ENCODE data around the gene TENM3.

Gene TENM3

DNA sequence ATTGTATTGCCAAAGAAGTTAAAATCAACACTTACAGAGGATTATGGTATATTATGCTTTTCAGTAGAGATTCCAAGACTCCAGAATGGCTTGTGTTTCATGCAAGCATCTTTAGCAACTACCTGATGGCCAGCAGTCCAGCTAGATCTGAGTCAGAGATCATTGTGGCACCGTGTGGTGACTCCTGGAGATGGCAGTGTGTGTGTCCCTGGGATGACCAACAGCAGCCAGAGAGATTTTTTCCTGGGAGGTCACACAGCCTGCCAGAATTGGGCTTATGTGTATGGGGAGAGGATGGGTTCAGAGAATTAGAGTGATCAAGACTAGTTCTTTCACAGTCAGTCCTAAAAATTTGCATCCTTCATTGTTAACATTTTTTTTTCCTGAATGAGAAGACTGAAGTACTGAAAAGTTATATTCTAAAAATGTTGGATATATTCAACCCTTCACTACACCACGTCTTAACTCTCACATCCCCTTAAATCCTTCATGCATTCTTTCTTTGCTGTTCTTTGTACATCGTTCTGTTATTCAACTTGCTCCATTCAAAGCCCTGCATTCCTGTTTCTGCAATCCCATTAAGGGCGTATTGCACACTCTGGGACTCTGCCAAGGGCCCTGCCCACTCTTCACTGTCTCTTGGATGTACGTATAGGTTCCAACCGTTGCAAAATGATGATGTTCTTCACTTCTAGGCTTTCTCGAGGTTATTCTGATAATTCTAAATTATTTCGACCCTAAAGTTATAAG, 12.4 kb downstream of the TENM3 start:
- no peak for DNase-seq

GRCh38 chr4:182257016-182257415, 13.8 kb downstream of the TENM3 start:
- DNase-seq, result no peak

DNA sequence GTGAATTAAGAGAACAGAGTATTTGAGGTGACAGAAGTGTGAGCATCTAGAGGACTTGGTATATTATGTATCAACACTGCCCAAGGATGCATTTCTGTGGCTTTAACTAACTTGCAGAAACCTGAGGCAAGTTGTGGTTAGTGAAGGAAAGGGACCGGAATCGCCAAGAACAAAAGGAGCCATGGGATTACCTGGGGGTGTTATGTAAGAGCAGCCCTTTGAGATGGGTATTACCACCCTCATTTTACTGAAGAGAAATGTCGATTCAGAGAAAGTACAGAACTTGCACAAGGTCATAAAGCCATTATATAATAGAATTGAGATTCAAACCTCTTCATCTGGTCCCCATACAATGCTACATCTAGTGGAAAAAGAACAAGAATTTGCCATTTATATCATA, 14.3 kb downstream of the TENM3 start:
- no peak for DNase-seq

DNA sequence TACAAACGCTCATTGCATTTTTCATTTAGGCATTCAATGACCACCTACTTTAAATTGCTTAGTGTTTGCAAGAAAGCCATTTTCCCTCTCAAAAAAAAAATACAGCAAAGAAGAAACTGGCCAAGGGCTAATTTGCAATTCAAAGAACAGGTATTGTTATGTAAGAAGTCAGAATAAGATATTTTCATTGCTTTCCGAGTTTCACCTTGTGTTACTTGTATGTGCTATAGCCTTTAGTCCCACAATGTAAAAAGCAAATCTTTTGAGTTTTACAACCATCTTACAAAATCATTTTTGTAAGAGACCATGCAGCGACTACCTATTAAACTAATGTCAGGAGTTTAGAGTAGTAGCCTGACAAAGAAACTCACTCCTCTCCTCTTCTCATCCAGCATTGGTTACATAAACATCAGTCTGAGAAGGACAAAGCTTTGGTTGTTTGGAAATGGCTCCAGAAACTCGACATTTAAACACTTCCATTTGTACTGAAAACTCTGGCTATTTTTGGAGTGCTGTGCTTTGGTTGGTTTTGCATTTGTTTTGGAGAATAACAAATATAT, 15.3 kb downstream of the TENM3 start:
- no peak for DNase-seq

GRCh38 chr4:182261651-182262223, 18.5 kb downstream of the TENM3 start:
- DNase-seq, result no peak

GRCh38 chr4:182263562-182263961, 20.4 kb downstream of the TENM3 start:
- DNase-seq, result no peak

DNA sequence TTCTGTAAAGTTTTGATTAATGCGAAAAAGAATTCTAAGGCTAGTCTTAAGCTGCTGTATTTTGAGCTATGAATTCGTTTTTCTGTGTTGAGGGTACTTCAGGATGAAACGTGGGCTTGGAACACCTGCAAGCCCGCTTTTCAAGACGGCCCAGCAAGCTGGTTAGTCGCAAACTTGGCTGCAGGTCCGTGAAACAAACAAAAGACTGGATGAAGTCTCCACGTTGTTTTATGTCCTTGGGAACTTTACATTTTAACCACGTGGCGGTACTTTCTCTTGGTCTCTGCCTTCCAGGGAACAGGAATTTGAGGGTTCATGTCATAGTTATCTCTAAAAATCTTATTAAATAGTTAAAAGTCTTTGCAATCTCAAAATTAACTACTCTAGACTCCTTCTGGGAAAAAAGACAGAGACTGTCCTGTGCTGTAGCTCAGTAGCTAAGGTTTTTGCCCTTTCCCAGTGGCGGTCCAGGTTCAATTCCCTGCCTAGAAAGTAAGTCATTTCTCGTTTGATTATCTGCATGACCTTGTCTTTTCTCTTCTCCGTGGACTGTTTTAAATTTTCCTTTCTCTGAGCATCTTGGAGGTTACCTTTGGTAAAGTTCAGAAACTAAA, 21.0 kb downstream of the TENM3 start:
- no peak for DNase-seq

- DNase-seq, result no peak
These were observed 22.7 kb downstream of the TENM3 start for GRCh38 chr4:182265881-182266280.

DNA sequence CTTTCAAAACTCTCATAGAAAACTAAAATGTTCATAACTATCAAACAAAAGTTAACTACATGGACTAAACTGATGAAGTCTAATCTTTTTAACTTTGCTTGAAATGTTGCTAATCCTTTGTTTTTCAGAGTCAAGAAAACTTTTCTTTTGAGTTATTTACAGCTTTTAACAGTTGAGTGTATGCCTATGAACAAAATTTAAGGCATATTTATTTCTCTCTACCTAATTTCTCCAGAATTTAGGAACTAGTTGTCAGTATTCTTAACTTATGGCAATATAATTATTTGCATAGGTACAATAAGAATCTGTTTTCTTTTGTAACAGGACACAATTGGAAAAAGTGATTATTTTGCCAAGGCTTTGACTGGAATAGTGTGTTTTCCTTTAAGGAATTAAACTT, 23.8 kb downstream of the TENM3 start:
- DNase-seq, result no peak

- DNase-seq, result no peak
These were observed 25.8 kb downstream of the TENM3 start for GRCh38 chr4:182268966-182269365.

- no peak for DNase-seq
These were observed 28.5 kb downstream of the TENM3 start for GRCh38 chr4:182271731-182272130.

DNA sequence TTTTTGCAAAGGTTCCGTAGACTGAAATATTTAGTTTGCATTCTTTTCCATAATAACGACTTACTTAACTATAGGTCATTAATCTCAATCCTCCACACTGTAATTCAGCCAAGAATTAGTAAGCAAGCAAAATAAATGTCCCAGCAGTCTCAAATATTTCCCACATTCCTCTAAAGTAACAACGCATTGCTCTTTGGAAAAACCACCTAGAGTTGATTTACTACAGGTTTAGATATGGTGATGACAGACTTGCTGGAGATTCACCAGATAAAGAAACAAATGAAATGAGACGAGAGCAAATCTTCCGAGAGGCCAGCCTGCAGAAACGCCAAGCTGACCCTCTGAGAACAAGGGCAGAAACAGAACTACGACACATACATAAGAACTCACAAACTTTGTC, 28.9 kb downstream of the TENM3 start:
- DNase-seq, result no peak

DNA sequence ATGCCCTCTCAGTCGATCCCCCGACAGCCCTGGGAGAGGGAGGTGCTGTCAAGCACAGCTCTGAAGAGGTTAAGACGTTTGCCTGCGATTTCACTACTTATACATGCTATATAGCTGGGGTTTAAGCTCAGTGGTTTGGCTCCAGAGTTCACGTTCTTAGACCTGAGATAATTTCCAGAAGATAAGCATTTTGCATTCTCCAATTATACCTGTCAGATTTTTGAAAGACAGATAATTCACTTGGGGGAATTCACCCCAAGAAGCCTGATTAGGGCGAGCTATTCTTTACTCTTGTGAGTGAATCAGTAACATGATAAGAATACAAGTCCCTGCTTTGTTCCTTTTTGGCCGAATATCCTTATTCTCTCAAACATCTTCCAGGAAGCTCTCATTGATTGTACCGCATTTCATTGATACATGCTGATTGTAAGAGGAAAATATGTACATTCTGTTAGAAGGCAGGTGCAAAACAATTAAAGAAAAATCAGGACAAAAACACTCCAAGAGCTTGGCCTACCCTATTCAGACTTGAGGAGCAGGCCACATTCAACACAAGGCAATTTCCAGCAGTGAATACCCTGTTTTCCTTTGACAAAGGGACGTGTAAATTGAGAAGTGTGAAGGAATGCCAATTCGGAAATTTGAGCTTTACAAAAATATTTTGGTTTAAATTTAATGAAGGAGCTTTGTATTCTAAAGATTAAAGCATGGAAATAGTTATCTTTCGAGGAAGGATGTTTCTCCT, 30.2 kb downstream of the TENM3 start:
- no peak for DNase-seq

GRCh38 chr4:182276210-182277109, 33.3 kb downstream of the TENM3 start:
- DNase-seq, result no peak

- no peak for DNase-seq
These were observed 34.2 kb downstream of the TENM3 start for GRCh38 chr4:182277377-182277776.

DNA sequence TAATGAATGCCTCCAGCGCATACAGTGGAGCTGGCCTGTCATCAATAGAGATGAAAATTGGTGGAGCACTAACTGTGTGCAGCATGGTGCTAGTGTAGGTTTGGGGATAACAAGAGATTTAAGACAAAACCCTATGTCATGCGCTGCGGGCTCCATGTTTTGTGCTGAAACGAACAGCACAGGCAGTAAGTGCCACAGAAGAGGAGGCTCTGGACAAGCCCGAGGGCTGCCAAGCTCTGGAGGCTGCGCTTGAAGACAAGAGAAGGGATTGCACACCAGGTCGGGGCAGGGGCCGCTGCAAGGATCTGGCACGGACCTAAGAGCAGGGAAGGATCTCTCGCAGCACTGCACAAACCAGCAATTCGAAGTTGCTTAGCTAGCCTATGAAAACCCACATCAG, 35.5 kb downstream of the TENM3 start:
- no peak for DNase-seq

- DNase-seq, result no peak
These were observed 37.4 kb downstream of the TENM3 start for GRCh38 chr4:182280436-182281111.

DNA sequence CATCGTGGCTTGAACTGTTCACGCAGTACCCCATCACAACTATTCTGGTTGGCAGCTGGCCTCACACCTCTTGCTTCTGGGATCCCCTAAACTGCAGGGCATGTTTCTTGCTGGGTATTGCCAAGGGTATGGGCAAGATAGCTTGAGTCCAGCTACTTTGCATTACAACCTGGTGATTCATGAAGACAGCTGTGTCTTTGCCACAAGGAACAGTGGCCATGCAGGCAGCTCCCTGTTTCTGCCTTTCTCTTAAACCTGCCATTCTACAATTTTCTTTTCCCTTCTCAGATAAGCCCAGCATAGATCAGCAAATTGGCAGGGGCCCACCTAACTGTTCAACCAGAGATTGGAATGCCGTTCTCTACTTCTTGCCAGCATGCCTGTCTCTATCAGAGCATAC, 42.8 kb downstream of the TENM3 start:
- DNase-seq, result no peak

DNA sequence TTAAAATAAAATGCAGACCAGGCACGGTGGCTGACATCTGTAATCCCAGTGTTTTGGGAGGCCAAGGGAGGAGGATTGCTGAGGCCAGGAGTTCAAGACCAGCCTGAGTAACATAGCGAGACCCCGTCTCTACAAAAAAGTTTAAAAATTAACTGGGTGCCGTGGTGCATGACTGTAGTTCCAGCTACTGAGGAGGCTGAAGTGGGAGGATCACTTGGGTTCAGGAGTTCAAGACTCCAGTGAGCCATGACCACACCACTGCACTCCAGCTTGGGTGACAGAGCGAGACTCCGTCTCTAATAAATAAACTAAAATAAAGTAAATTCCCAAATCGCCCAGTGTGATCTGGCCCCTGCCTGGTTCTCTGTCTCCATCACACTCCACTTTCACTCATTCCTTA, 43.7 kb downstream of the TENM3 start:
- no peak for DNase-seq

DNA sequence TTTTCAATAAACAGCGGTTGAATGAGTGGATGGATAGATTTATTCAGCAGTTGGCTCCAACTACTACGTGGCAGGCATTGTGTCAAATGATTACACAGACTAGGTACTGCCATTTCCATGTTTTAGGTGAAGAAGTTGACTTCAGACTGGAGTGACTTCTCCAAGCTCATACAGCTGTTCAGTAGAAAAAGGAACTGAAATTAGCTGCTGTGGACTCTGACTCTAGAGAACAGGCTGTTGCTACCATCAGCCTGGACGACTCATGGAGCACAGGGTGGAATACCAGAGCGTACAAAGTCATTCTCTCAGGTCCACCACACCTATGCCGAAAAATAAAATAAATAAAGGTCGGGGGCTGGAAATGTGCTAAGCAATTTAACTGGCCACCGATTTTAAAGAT, 45.3 kb downstream of the TENM3 start:
- no peak for DNase-seq

DNA sequence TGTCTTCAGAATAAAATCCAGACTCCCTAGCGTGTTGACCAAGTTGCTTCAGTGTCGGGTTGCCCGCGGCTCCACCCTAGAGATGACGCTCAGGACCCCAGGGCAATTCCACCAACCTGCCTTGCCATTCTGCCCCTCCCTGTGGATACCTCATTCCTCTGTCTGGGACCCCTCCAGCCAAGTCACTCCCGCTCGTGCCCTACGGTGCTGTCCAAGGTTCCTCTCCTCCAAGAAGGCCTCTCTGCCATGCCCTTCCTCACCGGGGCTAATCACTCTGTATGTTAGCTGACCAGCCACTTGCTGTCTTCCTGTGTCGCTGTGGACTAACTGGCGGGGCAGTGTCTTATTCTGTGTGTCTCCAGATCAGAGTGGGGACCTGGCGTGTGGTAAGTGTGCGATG, 46.6 kb downstream of the TENM3 start:
- no peak for DNase-seq

DNA sequence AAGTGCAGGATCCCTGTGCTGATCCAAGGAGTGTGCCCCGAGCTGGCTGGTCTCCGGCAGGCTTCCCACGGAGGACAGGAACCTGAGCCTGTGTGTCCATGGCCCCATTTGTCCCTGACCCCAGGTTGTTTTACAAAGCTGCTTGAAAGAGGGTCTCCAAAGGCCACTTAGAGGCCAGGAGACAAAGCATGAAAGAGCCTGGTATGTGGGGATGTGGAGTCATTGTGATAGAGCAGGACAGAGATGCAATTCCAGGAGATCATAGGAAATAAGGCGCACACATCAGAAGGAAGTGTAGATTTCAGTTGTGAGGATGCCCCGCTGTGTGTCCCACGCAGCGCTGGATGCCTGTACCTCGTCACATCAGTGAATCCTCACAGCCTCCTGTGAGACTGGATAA, 48.0 kb downstream of the TENM3 start:
- no peak for DNase-seq

All from suppressor macrophage treated with lipopolysaccharide for 1 hour (primary cell).